H1 (cell line): ENCODE data around the gene COMP. TPM values are rescaled to one million over a fixed set of nuclear protein-coding genes. Genes with fewer than 3 reads are reported as not detected.

ENCODE experiments used
- CTCF ChIA-PET: fragments of 300-600 bp; sonication (Branson Sonifier 250); formaldehyde crosslinking; loops from one replicate; lab custom pipeline; 2021; ENCODE audit not compliant: partially characterized antibody; lab: Charles Lee
- POLR2A ChIA-PET: fragments of 300-600 bp; sonication (Branson Sonifier 250); formaldehyde crosslinking; loops from one replicate; lab custom pipeline; 2021; ENCODE audit warnings: inconsistent platforms; ENCODE audit not compliant: partially characterized antibody; lab: Charles Lee
- DNase-seq, 2 experiments: peaks; one replicate each; pipeline versions ENCODE4 v3.0.0 to v3.0.0-alpha.2; 2010 to 2022; ENCODE audit warnings: low spot score in 2 of 2, low read depth in 1 of 2, mixed read lengths in 1 of 2
- FAIRE-seq: peaks from 2 replicates; lab custom pipeline; 2011; peaks lifted over from hg19 to GRCh38; lab: Jason Lieb, UNC
- H2AFZ ChIP-seq: 2 replicates; pipeline ENCODE4 v1.8.1; 2012; ENCODE audit warnings: low read length, inconsistent platforms
- H2AK5ac ChIP-seq: 2 replicates; pipeline ENCODE4 v1.6.1; 2013; ENCODE audit warnings: low read depth, low read length
- H2BK120ac ChIP-seq: replicated peaks from 2 replicates; pipeline ENCODE3; 2013; ENCODE audit warnings: low read depth, low read length, inconsistent platforms
- H2BK12ac ChIP-seq: 2 replicates; pipeline ENCODE4 v1.6.1; 2013; ENCODE audit warnings: low read depth, low read length
- H2BK15ac ChIP-seq: 2 replicates; pipeline ENCODE4 v1.6.1; 2013; ENCODE audit warnings: low read length
- H2BK20ac ChIP-seq: 2 replicates; pipeline ENCODE4 v1.6.1; 2013; ENCODE audit warnings: low read length
- H2BK5ac ChIP-seq: 2 replicates; pipeline ENCODE4 v1.6.1; 2013; ENCODE audit warnings: low read depth, low read length
- H3K14ac ChIP-seq: 2 replicates; pipeline ENCODE4 v1.6.1; 2013; ENCODE audit warnings: inconsistent platforms; ENCODE audit not compliant: insufficient read length
- H3K18ac ChIP-seq: 2 replicates; pipeline ENCODE4 v1.6.1; 2013; ENCODE audit warnings: low read length; ENCODE audit errors: extremely low read depth
- H3K23ac ChIP-seq: 2 replicates; pipeline ENCODE4 v1.6.1; 2013; ENCODE audit warnings: inconsistent platforms; ENCODE audit not compliant: insufficient read length
- H3K23me2 ChIP-seq: 2 replicates; pipeline ENCODE4 v1.6.1; 2013; ENCODE audit warnings: low read depth, low read length
- H3K27ac ChIP-seq: 2 replicates; pipeline ENCODE4 v1.6.1; 2011; ENCODE audit warnings: low read depth, low read length, inconsistent platforms
- H3K27me3 ChIP-seq, 4 experiments: replicated peaks in 1 of 4; 1 replicate in 1 of 4; 2 replicates in 3 of 4; pipeline versions ENCODE4 v1.6.1 to v1.8.1; 2011 to 2013; ENCODE audit warnings: low read length in 3 of 4, mild to moderate bottlenecking in 3 of 4, inconsistent platforms in 2 of 4, mixed read lengths in 2 of 4, moderate library complexity in 1 of 4; ENCODE audit not compliant: control insufficient read depth in 3 of 4, insufficient read depth in 3 of 4; ENCODE audit errors: extremely low read depth in 1 of 4
- H3K36me3 ChIP-seq, 4 experiments: 2 replicates each; pipeline versions ENCODE4 v1.6.1 to v1.8.1; 2011 to 2013; ENCODE audit warnings: mild to moderate bottlenecking in 4 of 4, low read length in 3 of 4, moderate library complexity in 2 of 4, control low read depth in 1 of 4, inconsistent platforms in 1 of 4; ENCODE audit not compliant: insufficient read depth in 4 of 4, control insufficient read depth in 2 of 4
- H3K4ac ChIP-seq: replicated peaks from 2 replicates; pipeline ENCODE3; 2013; ENCODE audit warnings: low read length, low read depth, mixed read lengths, inconsistent platforms; ENCODE audit not compliant: insufficient read length
- H3K4me1 ChIP-seq, 4 experiments: replicated peaks in 1 of 4; 1 replicate in 1 of 4; 2 replicates in 3 of 4; pipeline versions ENCODE4 v1.6.1 to v1.8.1; 2011 to 2013; ENCODE audit warnings: low read length in 3 of 4, inconsistent platforms in 2 of 4, mixed read lengths in 1 of 4; ENCODE audit not compliant: insufficient read depth in 4 of 4, control insufficient read depth in 3 of 4
- H3K4me2 ChIP-seq, 2 experiments: 2 replicates each; pipeline versions ENCODE4 v1.6.1 to v1.8.1; 2011 to 2013; ENCODE audit warnings: low read depth in 2 of 2, low read length in 2 of 2, control low read depth in 1 of 2, inconsistent platforms in 1 of 2, mild to moderate bottlenecking in 1 of 2; ENCODE audit not compliant: insufficient read depth in 1 of 2
- H3K4me3 ChIP-seq, 4 experiments: fragments of 200-600, 300-600 bp in 1 of 4; sonication (generic), shearing (Covaris generic), sonication (Bioruptor Twin) in 1 of 4; 2 replicates each; pipeline versions ENCODE4 v1.5.1 to v1.8.1; 2011 to 2016; ENCODE audit warnings: low read length in 4 of 4, low read depth in 3 of 4, control low read depth in 2 of 4, inconsistent platforms in 2 of 4, mild to moderate bottlenecking in 2 of 4, mixed read lengths in 1 of 4, moderate library complexity in 1 of 4; ENCODE audit not compliant: insufficient read depth in 2 of 4; ENCODE audit errors: extremely low read depth in 1 of 4
- H3K56ac ChIP-seq: replicated peaks from 2 replicates; pipeline ENCODE3; 2013; ENCODE audit warnings: low read depth, mild to moderate bottlenecking, mixed read lengths, low read length, inconsistent platforms; ENCODE audit not compliant: insufficient read length
- H3K79me1 ChIP-seq: 2 replicates; pipeline ENCODE4 v1.6.1; 2013; ENCODE audit warnings: low read depth, low read length, control low read depth
- H3K79me2 ChIP-seq, 2 experiments: 2 replicates each; pipeline versions ENCODE4 v1.6.1 to v1.8.1; 2012 to 2013; ENCODE audit warnings: low read length in 2 of 2, mild to moderate bottlenecking in 2 of 2, inconsistent platforms in 1 of 2; ENCODE audit not compliant: insufficient read depth in 2 of 2, control insufficient read depth in 1 of 2
- H3K9ac ChIP-seq, 4 experiments: replicated peaks in 1 of 4; 1 replicate in 1 of 4; 2 replicates in 3 of 4; pipeline versions ENCODE4 v1.6.1 to v1.8.1; 2011 to 2013; ENCODE audit warnings: low read depth in 3 of 4, low read length in 3 of 4, control low read depth in 2 of 4, mild to moderate bottlenecking in 2 of 4, moderate library complexity in 2 of 4, inconsistent platforms in 1 of 4; ENCODE audit errors: extremely low read depth in 1 of 4
- H3K9me3 ChIP-seq, 2 experiments: 2 replicates each; pipeline versions ENCODE4 v1.6.1 to v1.8.1; 2012 to 2013; ENCODE audit warnings: mild to moderate bottlenecking in 2 of 2, moderate library complexity in 2 of 2, control low read depth in 1 of 2, inconsistent platforms in 1 of 2, low read depth in 1 of 2, low read length in 1 of 2, mixed read lengths in 1 of 2; ENCODE audit not compliant: insufficient read depth in 2 of 2
- H4K20me1 ChIP-seq, 2 experiments: replicated peaks in 1 of 2; 2 replicates each; pipeline versions ENCODE3 to v1.8.1; 2011 to 2013; ENCODE audit warnings: inconsistent platforms in 2 of 2, low read length in 2 of 2, mild to moderate bottlenecking in 1 of 2; ENCODE audit not compliant: insufficient read depth in 2 of 2, control insufficient read depth in 1 of 2
- H4K5ac ChIP-seq: 2 replicates; pipeline ENCODE4 v1.6.1; 2013; ENCODE audit warnings: low read length, low read depth, mixed read lengths, inconsistent platforms; ENCODE audit not compliant: insufficient read length
- H4K8ac ChIP-seq: 2 replicates; pipeline ENCODE4 v1.8.0; 2013; ENCODE audit warnings: mild to moderate bottlenecking, moderate library complexity, low read length, inconsistent platforms; ENCODE audit not compliant: insufficient read depth; ENCODE audit errors: extremely low read depth
- H4K91ac ChIP-seq: replicated peaks from 2 replicates; pipeline ENCODE3; 2013; ENCODE audit warnings: low read length, mixed read lengths, inconsistent platforms; ENCODE audit not compliant: insufficient read length
- ATF2 ChIP-seq: IDR thresholded peaks from 2 replicates; pipeline ENCODE4 v1.6.1; 2012; ENCODE audit warnings: low read length, inconsistent platforms
- CEBPB ChIP-seq: IDR thresholded peaks from 2 replicates; pipeline ENCODE4 v1.6.1; 2012; ENCODE audit warnings: low read depth, low read length
- GABPA ChIP-seq: IDR thresholded peaks from 2 replicates; pipeline ENCODE4 v1.6.1; 2011; ENCODE audit warnings: mild to moderate bottlenecking, low read length, moderate library complexity, borderline replicate concordance; ENCODE audit not compliant: insufficient read depth
- GTF2F1 ChIP-seq: IDR thresholded peaks from 2 replicates; pipeline ENCODE4 v1.6.1; 2012; ENCODE audit warnings: low read depth, low read length, improper control_type of control experiment, borderline replicate concordance
- JUN ChIP-seq: IDR thresholded peaks from 2 replicates; pipeline ENCODE4 v1.6.1; 2011; ENCODE audit warnings: low read depth, mild to moderate bottlenecking, improper control_type of control experiment, low read length
- KDM5A ChIP-seq: fragments of 200-600 bp; IDR thresholded peaks from 2 replicates; pipeline ENCODE4 v1.7.1; 2012; ENCODE audit warnings: mild to moderate bottlenecking, low read length, inconsistent platforms, mixed read lengths
- TAF7 ChIP-seq: optimal IDR thresholded peaks from 2 replicates; pipeline ENCODE3; 2011; ENCODE audit warnings: low read depth, mild to moderate bottlenecking, inconsistent platforms, low read length, moderate library complexity, borderline replicate concordance
- WGBS, 2 experiments: shearing (Covaris generic) in 1 of 2; methylation state at CpG; one replicate each; pipeline versions ENCODE4 v1.1.6 to v1.1.7; 2013 to 2015; ENCODE audit warnings: low lambda C conversion rate in 2 of 2, mixed read lengths in 2 of 2, inconsistent platforms in 1 of 2, low coverage in 1 of 2, missing lambda C conversion rate in 1 of 2; ENCODE audit not compliant: insufficient replicate concordance in 2 of 2, insufficient coverage in 1 of 2, insufficient read length in 1 of 2; ENCODE audit errors: extremely low coverage in 1 of 2, missing lambda C conversion rate in 1 of 2; 5-methylcytosine and 5-hydroxymethylcytosine counted together
- polyA plus RNA-seq, 7 experiments: library from polyadenylated mRNA; depleted of rRNA in 3 of 7; stranded (reverse) in 5 of 7; unstranded in 2 of 7; fragments of >200 nt in 5 of 7; fragments of 200-250 nt in 2 of 7; gene quantifications; 1 replicate in 5 of 7; 2 replicates in 1 of 7; 4 replicates in 1 of 7; pipeline versions ENCODE4 v1.2.1 to v1.2.3, GENCODE V29; 2011 to 2013; ENCODE audit warnings: missing spikeins in 2 of 7, mixed read lengths in 2 of 7
- total RNA-seq: library from RNA; stranded (reverse); fragmentation: NEBNext Ultra II Directional; extraction: Animal tissue kit (Norgen Biotek cat#: 25700); gene quantifications from 2 replicates; pipeline ENCODE4 v1.2.1, GENCODE V29; 2021

COMP gene
- total and polyA plus RNA-seq, 2 of the 8 experiments (the other 6 are each of a cell fraction or from before 2014, with no cell fraction given) = 0.17 TPM

- CTCF ChIA-PET = interaction anchor here (0.5 to 1.8 kb wide), 7 partner anchors 10 to 1663 kb away, joined by 3 to 6 read pairs (median 5); no protein-coding TSS in a partner anchor
- Histone ChIP-seq H2BK15ac (no peak overlapping the region), H4K5ac (no peak overlapping the region), H3K56ac (no peak overlapping the region), H3K79me1 (peaks cover 2% of the 10 kb centered on the region; the same call in 1 of the 2 replicates), H2BK20ac (no peak overlapping the region), H3K14ac (no peak overlapping the region), H3K27ac (no peak overlapping the region), H3K27me3 (no peaks in the 10 kb centered on the region), H2AFZ (no peak overlapping the region), H3K4me2 (no peak overlapping the region), H3K4me3 (no peak overlapping the region), H3K4me1 (peaks cover 0 to 15% (median 4%) of the 10 kb centered on the region in 4 experiments; a peak in 6 of 7 replicates), H2BK120ac (no peak overlapping the region), H3K36me3 (no peaks in the 10 kb centered on the region), H2BK5ac (no peak overlapping the region), H3K9me3 (no peaks in the 10 kb centered on the region), H3K23me2 (no peaks in the 10 kb centered on the region; the same call in 1 of the 2 replicates), H3K9ac (no peak overlapping the region), H4K91ac (no peak overlapping the region), H3K4ac (no peak overlapping the region), H3K23ac (no peak overlapping the region), H3K18ac (no peak overlapping the region), H4K8ac (no peak overlapping the region), H4K20me1 (peaks cover 2 to 3% of the 10 kb centered on the region in 2 experiments), H2AK5ac (no peak overlapping the region), H2BK12ac (no peak overlapping the region), H3K79me2 (no peaks in the 10 kb centered on the region)
- POLR2A ChIA-PET = interaction anchor here (0.9 kb wide), 1 partner anchor 11 kb away, joined by 3 read pairs; no protein-coding TSS in a partner anchor
- 92% methylated on average over 14 of the region's 14 CpGs; no CpG with 5 or more reads in 1 of the 2 experiments for WGBS, 2 experiments
- DNase-seq (no peak), FAIRE-seq (no peak)
- no peak for TF ChIP-seq GABPA
- no peak for TF ChIP-seq GTF2F1
- no peak for TF ChIP-seq JUN
- TF ChIP-seq TAF7 = no peak
- no peak for TF ChIP-seq CEBPB
- no peak for TF ChIP-seq KDM5A
- TF ChIP-seq ATF2 = no peak
These were observed 48.8 kb downstream of the COMP start for GRCh38 chr19:18742324-18742723.
